GM19239 (cell line): ENCODE measurements around the gene KRTAP10-8.
A peak's percentile ranks its signal among the peaks of the same experiment; 100 is the strongest.
"Not testable (repeated sequence)": the region's sequence is repeated elsewhere in the genome, so short reads cannot be mapped to it uniquely, and the experiment has no call there.

Source experiments
- DNase-seq: peaks from one replicate; pipeline ENCODE4 v3.0.0; 2011; ENCODE audit warnings: low spot score; ENCODE audit not compliant: insufficient read length
- FAIRE-seq: peaks from 2 replicates; lab custom pipeline; 2011; peaks lifted over from hg19 to GRCh38; lab: Jason Lieb, UNC

The KRTAP10-8 gene

GRCh38 chr21:44612029-44612486 lies at the start of gene KRTAP10-8:
Gene KRTAP10-8, plus strand, starts transcription at chr21:44612079. Its CDS starts 22 bp downstream, at chr21:44612101.
- FAIRE-seq (no peak), DNase-seq (no peak)

- FAIRE-seq: no peak
- DNase-seq: no peak
Measured at GRCh38 chr21:44564099-44564498, 47.8 kb upstream of the KRTAP10-8 start.

- FAIRE-seq (peak; percentile 64), DNase-seq (no peak)
Measured at GRCh38 chr21:44564886-44565598, 46.8 kb upstream of the KRTAP10-8 start.

GRCh38 chr21:44566403-44566802 lies 45.5 kb upstream of the KRTAP10-8 start:
- FAIRE-seq (no peak), DNase-seq (no peak)

GRCh38 chr21:44567481-44568171 lies 44.3 kb upstream of the KRTAP10-8 start:
- no peak for FAIRE-seq

GRCh38 chr21:44568261-44568660 lies 43.6 kb upstream of the KRTAP10-8 start:
- FAIRE-seq (no peak), DNase-seq (no peak)

More at GRCh38 chr21:44567481-44568171, 44.3 kb upstream of the KRTAP10-8 start:
- DNase-seq: no peak

GRCh38 chr21:44568667-44569556 lies 43.0 kb upstream of the KRTAP10-8 start:
- DNase-seq: no peak
- FAIRE-seq: no peak

GRCh38 chr21:44569861-44570517 lies 41.9 kb upstream of the KRTAP10-8 start:
- DNase-seq (no peak), FAIRE-seq (no peak)

GRCh38 chr21:44571296-44571695 lies 40.6 kb upstream of the KRTAP10-8 start:
- no peak for FAIRE-seq
- no peak for DNase-seq

- no peak for FAIRE-seq
- no peak for DNase-seq
Measured at GRCh38 chr21:44571844-44572782, 39.8 kb upstream of the KRTAP10-8 start.

GRCh38 chr21:44572959-44573583 lies 38.8 kb upstream of the KRTAP10-8 start:
- no peak for DNase-seq
- FAIRE-seq: no peak

GRCh38 chr21:44573630-44574456 lies 38.0 kb upstream of the KRTAP10-8 start, which contains the start of gene KRTAP10-4:
Gene KRTAP10-4, plus strand, starts transcription at chr21:44573729. Its CDS starts 30 bp downstream, at chr21:44573759.
- FAIRE-seq, DNase-seq: not testable (repeated sequence)

GRCh38 chr21:44574457-44575306 lies 37.2 kb upstream of the KRTAP10-8 start:
- FAIRE-seq: no peak
- no peak for DNase-seq

GRCh38 chr21:44575307-44576024 lies 36.4 kb upstream of the KRTAP10-8 start:
- FAIRE-seq (no peak), DNase-seq (no peak)

- FAIRE-seq (no peak), DNase-seq (no peak)
Measured at GRCh38 chr21:44576025-44576420, 35.9 kb upstream of the KRTAP10-8 start.
